Suprapubic skin (tissue), 4 donors: Measurements from ENCODE around the gene CTSE. TPM values are rescaled to one million over a fixed set of nuclear protein-coding genes. Genes with fewer than 3 reads are reported as not detected.
A peak's percentile ranks its signal among the peaks of the same experiment; 100 is the strongest.

Source experiments
- DNase-seq, 2 donors: peaks; one replicate each; pipeline ENCODE4 v3.0.0-alpha.2; 2019; ENCODE audit warnings: low spot score in 2 of 2
- H3K27ac ChIP-seq: fragments of 200-600 bp; sonication (generic); one replicate; pipeline ENCODE4 v1.5.1; 2019
- H3K27me3 ChIP-seq: fragments of 200-600 bp; sonication (generic); one replicate; pipeline ENCODE4 v1.5.1; 2019
- H3K36me3 ChIP-seq: fragments of 200-600 bp; sonication (generic); one replicate; pipeline ENCODE4 v1.5.1; 2019
- H3K4me1 ChIP-seq: fragments of 200-600 bp; sonication (generic); one replicate; pipeline ENCODE4 v1.5.1; 2019
- H3K4me3 ChIP-seq: fragments of 200-600 bp; sonication (generic); one replicate; pipeline ENCODE4 v1.5.1; 2019; ENCODE audit warnings: mild to moderate bottlenecking
- H3K9me3 ChIP-seq: fragments of 200-600 bp; sonication (generic); one replicate; pipeline ENCODE4 v1.5.1; 2019
- EP300 ChIP-seq: sonication (generic); formaldehyde crosslinking; IDR thresholded peaks from one replicate; pipeline ENCODE4 v1.6.1; 2017; ENCODE audit warnings: antibody characterized with exemption
- POLR2A ChIP-seq, 2 donors: fragments of 450-650 bp; IDR thresholded peaks; one replicate each; pipeline ENCODE4 v1.6.1; 2017; ENCODE audit warnings: antibody characterized with exemption in 2 of 2, mild to moderate bottlenecking in 2 of 2, moderate library complexity in 2 of 2
- POLR2AphosphoS5 ChIP-seq, 3 donors: sonication (generic); formaldehyde crosslinking; IDR thresholded peaks; one replicate each; pipeline ENCODE4 v1.6.1; 2017; ENCODE audit warnings: antibody characterized with exemption in 3 of 3
- WGBS: methylation state at CpG from one replicate; pipeline ENCODE4 v1.1.5; 2018; 5-methylcytosine and 5-hydroxymethylcytosine counted together
- total RNA-seq, 4 donors: library from RNA; depleted of rRNA; stranded (reverse); fragments of >200 nt; gene quantifications; one replicate each; pipeline ENCODE4 v1.1.0, GENCODE V29; 2016
- TF ChIP-seq, protein P1 (sequence below), 2 donors: fragments of 200-600 bp in 1 of 2; fragments of 450-650 bp in 1 of 2; sonication (generic) in 1 of 2; IDR thresholded peaks; one replicate each; pipeline ENCODE4 v1.5.1; 2016 to 2019; ENCODE audit warnings: antibody characterized with exemption in 2 of 2, mild to moderate bottlenecking in 1 of 2, moderate library complexity in 1 of 2

The CTSE gene
- total RNA-seq, 4 donors from 2014 or later, result not detected

DNA sequence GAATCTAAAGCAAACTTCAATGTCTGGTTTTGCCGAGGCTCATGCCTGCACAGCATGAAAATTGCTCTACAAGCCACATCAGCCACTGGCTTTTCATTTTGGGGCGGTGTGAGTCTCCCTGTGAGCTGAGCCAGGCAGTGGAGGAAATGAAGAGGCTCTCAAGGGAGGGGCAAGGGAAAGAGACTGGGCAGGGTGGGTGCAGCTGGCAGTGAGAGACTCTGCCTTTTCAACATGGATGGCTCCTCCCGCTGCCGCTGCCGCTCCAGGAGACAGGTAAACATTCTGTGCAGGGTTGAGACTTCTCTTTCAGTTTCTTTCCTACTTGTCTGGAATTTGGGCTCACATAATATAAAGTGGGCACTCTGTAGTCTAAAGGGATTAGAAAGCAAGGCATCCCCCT lies 11.3 kb upstream of the CTSE start:
- H3K4me1 ChIP-seq, result peaks cover 15% of the 10 kb centered on the region

DNA sequence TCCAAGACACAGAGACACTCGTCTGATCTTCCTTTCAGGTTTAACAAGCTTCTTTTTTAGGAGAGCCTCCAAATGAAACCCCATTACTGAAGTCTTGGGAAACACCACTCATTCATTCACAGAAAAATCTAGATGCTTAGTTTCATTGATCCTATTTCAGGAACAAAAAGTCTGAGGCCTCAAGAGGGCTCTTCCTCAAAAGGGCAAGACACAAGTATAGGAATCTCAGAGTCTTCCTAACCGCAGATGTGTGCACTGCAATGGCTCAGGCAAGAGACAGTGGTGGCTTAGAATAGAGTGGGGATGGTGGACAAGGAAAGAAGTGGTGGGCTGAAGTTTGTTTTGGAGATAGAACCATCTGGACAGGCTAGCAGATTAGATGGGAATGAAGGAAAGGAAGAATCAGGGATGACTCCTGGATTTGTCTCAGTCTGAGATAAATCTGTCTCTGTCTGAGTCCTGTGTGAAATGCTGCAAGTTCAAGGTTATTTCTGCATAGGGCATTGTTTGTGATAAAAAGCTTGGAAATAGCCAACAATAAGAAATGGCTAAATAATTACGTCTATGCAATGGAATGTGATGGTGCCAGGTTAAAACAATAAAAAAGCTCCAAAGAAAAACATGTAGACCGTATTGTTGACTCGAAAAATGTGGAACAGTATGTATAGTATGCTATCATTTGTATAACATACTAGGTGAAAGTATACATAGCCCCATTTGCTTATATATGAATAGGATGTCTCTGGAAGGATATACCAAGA lies 8.9 kb upstream of the CTSE start:
- 82% methylated on average over 5 of the region's 5 CpGs for WGBS
- TF ChIP-seq, protein P1, sequence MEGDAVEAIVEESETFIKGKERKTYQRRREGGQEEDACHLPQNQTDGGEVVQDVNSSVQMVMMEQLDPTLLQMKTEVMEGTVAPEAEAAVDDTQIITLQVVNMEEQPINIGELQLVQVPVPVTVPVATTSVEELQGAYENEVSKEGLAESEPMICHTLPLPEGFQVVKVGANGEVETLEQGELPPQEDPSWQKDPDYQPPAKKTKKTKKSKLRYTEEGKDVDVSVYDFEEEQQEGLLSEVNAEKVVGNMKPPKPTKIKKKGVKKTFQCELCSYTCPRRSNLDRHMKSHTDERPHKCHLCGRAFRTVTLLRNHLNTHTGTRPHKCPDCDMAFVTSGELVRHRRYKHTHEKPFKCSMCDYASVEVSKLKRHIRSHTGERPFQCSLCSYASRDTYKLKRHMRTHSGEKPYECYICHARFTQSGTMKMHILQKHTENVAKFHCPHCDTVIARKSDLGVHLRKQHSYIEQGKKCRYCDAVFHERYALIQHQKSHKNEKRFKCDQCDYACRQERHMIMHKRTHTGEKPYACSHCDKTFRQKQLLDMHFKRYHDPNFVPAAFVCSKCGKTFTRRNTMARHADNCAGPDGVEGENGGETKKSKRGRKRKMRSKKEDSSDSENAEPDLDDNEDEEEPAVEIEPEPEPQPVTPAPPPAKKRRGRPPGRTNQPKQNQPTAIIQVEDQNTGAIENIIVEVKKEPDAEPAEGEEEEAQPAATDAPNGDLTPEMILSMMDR (IDR thresholded peaks at IDR 0.05), result no peak
- TF ChIP-seq POLR2A (IDR thresholded peaks at IDR 0.05), result no peak
- no peak for TF ChIP-seq POLR2AphosphoS5 (IDR thresholded peaks at IDR 0.05)
- no peak for TF ChIP-seq EP300

More for the DNA sequence above, 11.3 kb upstream of the CTSE start:
- Histone ChIP-seq H3K4me3 (no peak overlapping the region), H3K36me3 (no peaks in the 10 kb centered on the region), H3K27me3 (no peaks in the 10 kb centered on the region), H3K27ac (no peak overlapping the region), H3K9me3 (no peaks in the 10 kb centered on the region)
- no peak for DNase-seq
- TF ChIP-seq, protein P1 (IDR thresholded peaks at IDR 0.05), result no peak
- TF ChIP-seq POLR2AphosphoS5 (IDR thresholded peaks at IDR 0.05) (no peak), POLR2A (IDR thresholded peaks at IDR 0.05) (no peak), EP300 (no peak)
- 26% methylated on average over 5 of the region's 5 CpGs for WGBS

DNA sequence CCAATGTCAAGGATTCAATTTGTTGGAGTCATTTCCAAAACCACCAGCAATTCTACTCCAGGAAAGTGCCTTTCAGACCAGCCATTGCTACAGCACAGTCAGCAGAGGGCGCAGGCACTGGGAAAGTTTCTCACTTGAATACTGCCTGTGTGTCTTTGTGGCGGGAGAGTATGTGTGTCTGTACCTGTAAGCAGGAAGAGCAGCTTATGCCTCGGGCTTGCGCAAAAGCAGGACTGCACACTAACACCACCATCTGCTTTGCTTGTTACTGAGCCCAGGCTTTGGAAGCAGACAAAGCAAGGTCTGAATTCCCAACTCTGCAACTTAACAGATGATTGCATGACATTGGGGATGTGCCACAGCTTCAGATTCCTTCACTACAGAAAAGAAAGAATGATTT lies 7.0 kb upstream of the CTSE start:
- Histone ChIP-seq H3K27me3 (no peaks in the 10 kb centered on the region), H3K4me1 (peaks cover 27% of the 10 kb centered on the region), H3K27ac (no peak overlapping the region), H3K36me3 (no peaks in the 10 kb centered on the region), H3K4me3 (no peak overlapping the region), H3K9me3 (no peaks in the 10 kb centered on the region)
- TF ChIP-seq, protein P1 (IDR thresholded peaks at IDR 0.05), result peak; percentile 33 to 75
- no peak for TF ChIP-seq EP300
- WGBS, result 4% methylated on average over 4 of the region's 4 CpGs
- no peak for DNase-seq

More for the DNA sequence above, 8.9 kb upstream of the CTSE start:
- H3K4me1 ChIP-seq, result peaks cover 27% of the 10 kb centered on the region
- no peaks in the 10 kb centered on the region for H3K27me3 ChIP-seq
- no peak overlapping the region for H3K27ac ChIP-seq
- no peak for DNase-seq
- H3K4me3 ChIP-seq, result no peak overlapping the region
- no peaks in the 10 kb centered on the region for H3K9me3 ChIP-seq
- no peaks in the 10 kb centered on the region for H3K36me3 ChIP-seq

DNA sequence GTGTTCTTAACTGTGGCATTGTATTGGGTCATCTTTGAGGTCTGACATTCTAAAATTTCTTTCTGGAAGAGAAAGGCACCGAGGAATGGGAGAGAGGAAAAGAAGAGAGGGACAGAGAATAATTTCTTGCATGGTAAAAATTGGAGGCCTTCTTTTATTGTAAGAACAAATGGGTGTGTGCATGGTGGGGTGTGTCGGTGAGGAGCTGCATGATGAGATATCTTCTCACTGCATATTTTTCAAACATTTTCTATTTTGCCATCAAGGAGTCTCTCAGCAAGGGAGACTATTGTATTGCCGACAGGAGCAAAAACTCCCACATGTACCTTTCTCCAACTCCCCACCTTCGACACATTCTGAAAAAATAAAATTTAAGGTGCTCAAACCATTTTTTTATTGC lies 6.5 kb upstream of the CTSE start:
- 49% methylated on average over 4 of the region's 4 CpGs for WGBS
- Histone ChIP-seq H3K9me3 (no peaks in the 10 kb centered on the region), H3K36me3 (no peaks in the 10 kb centered on the region), H3K27me3 (no peaks in the 10 kb centered on the region), H3K27ac (no peak overlapping the region), H3K4me3 (no peak overlapping the region), H3K4me1 (peaks cover 27% of the 10 kb centered on the region)
- no peak for TF ChIP-seq POLR2AphosphoS5 (IDR thresholded peaks at IDR 0.05)
- TF ChIP-seq EP300, result no peak
- TF ChIP-seq POLR2A (IDR thresholded peaks at IDR 0.05), result no peak
- TF ChIP-seq, protein P1 (IDR thresholded peaks at IDR 0.05), result no peak
- no peak for DNase-seq

DNA sequence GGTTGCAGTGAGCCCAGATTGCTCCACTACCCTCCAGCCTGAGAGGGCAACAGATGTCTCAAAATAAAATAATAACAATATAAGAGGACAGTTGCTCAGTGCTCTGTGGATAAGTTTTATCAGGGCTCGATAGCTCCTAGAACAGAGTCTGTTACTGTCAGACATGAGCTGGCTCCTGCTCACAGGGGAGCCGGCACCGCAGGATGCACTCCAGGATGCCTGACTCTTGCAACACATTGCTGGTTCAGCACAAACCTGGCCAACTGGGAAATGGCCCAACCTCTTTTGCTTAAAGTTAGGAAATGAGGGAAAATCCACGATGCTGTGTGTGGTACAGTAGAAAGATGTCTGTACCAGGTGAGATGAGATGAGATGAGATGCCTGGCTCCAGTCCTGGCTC lies 5.8 kb upstream of the CTSE start:
- Histone ChIP-seq H3K9me3 (no peaks in the 10 kb centered on the region), H3K4me1 (peaks cover 21% of the 10 kb centered on the region), H3K4me3 (no peak overlapping the region), H3K36me3 (no peaks in the 10 kb centered on the region), H3K27ac (no peak overlapping the region), H3K27me3 (no peaks in the 10 kb centered on the region)
- no peak for DNase-seq
- 17% methylated on average over 4 of the region's 4 CpGs for WGBS
- no peak for TF ChIP-seq POLR2AphosphoS5 (IDR thresholded peaks at IDR 0.05)
- no peak for TF ChIP-seq POLR2A (IDR thresholded peaks at IDR 0.05)
